Muscle of leg (tissue), 11 donors: ENCODE results near the gene C17orf50. TPM values are rescaled to one million over a fixed set of nuclear protein-coding genes. Genes with fewer than 3 reads are reported as not detected.

Experiments
- DNase-seq: peaks from one replicate; pipeline ENCODE4 v3.0.0; 2013
- H3K27ac ChIP-seq: one replicate; pipeline ENCODE4 v1.5.1; 2013; ENCODE audit warnings: mild to moderate bottlenecking, low read length, control low read depth
- H3K27me3 ChIP-seq: one replicate; pipeline ENCODE4 v1.6.1; 2013; ENCODE audit warnings: low read length; ENCODE audit not compliant: control insufficient read depth, insufficient read depth
- H3K36me3 ChIP-seq: one replicate; pipeline ENCODE4 v1.6.1; 2013; ENCODE audit warnings: low read length; ENCODE audit not compliant: control insufficient read depth, insufficient read depth
- H3K4me1 ChIP-seq: one replicate; pipeline ENCODE4 v1.6.1; 2013; ENCODE audit warnings: low read length; ENCODE audit not compliant: control insufficient read depth, insufficient read depth
- H3K4me3 ChIP-seq: one replicate; pipeline ENCODE4 v1.5.1; 2013; ENCODE audit warnings: low read length, control low read depth
- H3K9me3 ChIP-seq: replicated peaks from 2 replicates; pipeline ENCODE4 v1.6.1; 2013; ENCODE audit warnings: low read depth, low read length; ENCODE audit not compliant: control insufficient read depth
- WGBS: methylation state at CpG from one replicate; pipeline ENCODE4 v1.1.5; 2013; ENCODE audit warnings: missing lambda C conversion rate; ENCODE audit not compliant: insufficient coverage; 5-methylcytosine and 5-hydroxymethylcytosine counted together
- polyA plus RNA-seq, 8 donors: library from polyadenylated mRNA; unstranded; fragments of 120-200 nt; gene quantifications; one replicate each; pipeline versions ENCODE4 v1.2.1 to v1.2.3, GENCODE V29; 2013; ENCODE audit warnings: inconsistent platforms in 1 of 8, low replicate concordance in 1 of 8; ENCODE audit not compliant: insufficient read length in 8 of 8, insufficient read depth in 1 of 8
- total RNA-seq: library from RNA; stranded (reverse); fragments of 120-200 nt; gene quantifications from one replicate; pipeline ENCODE4 v1.2.4, GENCODE V29; 2013

C17orf50 gene
- total and polyA plus RNA-seq, 9 donors, result not detected

- Histone ChIP-seq H3K9me3 (no peaks in the 10 kb centered on the region), H3K4me1 (peaks cover 8% of the 10 kb centered on the region), H3K36me3 (no peaks in the 10 kb centered on the region), H3K27me3 (peaks cover 51% of the 10 kb centered on the region), H3K4me3 (no peak overlapping the region), H3K27ac (no peak overlapping the region)
- DNase-seq, result peak; percentile 43
- WGBS, result 17% methylated on average over 1 of the region's 7 CpGs
Measured at GRCh38 chr17:35743626-35744328, 16.9 kb upstream of the C17orf50 start.

DNA sequence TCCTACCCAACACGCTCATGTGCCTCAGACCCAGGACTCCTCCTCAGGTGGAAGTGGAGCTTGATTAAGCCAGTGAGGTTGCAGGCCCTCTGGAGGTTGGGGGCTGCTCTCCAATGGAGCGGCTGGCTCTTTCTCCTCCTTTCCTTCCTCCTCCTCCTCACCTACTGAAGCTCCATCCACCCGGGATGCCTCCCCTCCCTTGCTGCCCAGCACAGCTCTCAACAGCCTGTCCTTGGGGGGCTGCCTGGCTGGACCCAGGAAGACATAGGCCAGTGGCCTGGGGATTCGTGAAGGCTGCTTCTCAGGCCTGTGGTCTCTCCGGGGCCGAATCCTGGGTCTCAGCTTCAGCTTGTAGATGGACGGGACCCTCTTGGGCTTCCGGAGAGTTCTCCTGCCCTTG lies 15.9 kb upstream of the C17orf50 start:
- Histone ChIP-seq H3K9me3 (no peaks in the 10 kb centered on the region), H3K4me3 (no peak overlapping the region), H3K36me3 (no peaks in the 10 kb centered on the region), H3K27ac (no peak overlapping the region), H3K27me3 (peaks cover 61% of the 10 kb centered on the region), H3K4me1 (peaks cover 8% of the 10 kb centered on the region)
- DNase-seq, result no peak
- 72% methylated on average over 6 of the region's 8 CpGs for WGBS

GRCh38 chr17:35745246-35745645 lies 15.4 kb upstream of the C17orf50 start:
- H3K27me3 ChIP-seq, result peaks cover 61% of the 10 kb centered on the region
- H3K36me3 ChIP-seq, result no peaks in the 10 kb centered on the region

DNA sequence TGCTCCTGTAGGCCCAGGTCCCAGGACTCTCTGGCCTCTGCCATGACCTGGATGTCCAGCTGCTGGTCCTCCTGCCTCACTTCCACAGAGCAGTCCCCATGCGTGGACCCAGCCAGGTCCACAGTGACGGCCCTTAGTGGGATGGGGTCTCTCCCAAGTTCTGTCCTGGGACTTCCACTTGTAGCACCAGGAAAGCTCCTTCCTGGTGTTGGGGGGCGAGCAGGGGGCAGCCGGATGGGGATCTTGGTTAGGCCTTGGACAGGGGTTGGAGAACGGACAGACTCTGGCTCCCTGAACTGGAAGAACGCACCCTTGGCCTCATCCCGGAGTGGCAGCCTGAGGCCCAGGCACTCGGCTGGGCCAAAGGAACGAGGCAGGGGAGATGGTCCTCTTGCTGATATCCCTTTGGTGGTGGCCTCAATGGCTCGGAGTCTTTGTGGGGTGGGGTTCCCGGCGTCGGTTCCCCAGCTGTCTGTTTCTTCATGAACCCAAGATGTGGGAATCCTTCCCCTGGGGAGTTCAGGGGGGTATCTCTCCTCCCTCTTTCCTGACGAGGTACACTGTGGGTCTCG lies 14.9 kb upstream of the C17orf50 start:
- Histone ChIP-seq H3K27ac (no peak overlapping the region), H3K36me3 (no peaks in the 10 kb centered on the region), H3K27me3 (peaks cover 61% of the 10 kb centered on the region), H3K4me1 (peaks cover 7% of the 10 kb centered on the region), H3K4me3 (no peak overlapping the region), H3K9me3 (no peaks in the 10 kb centered on the region)
- no peak for DNase-seq
- WGBS, result 80% methylated on average over 12 of the region's 15 CpGs

More at GRCh38 chr17:35745246-35745645, 15.4 kb upstream of the C17orf50 start:
- WGBS, result 74% methylated on average over 7 of the region's 7 CpGs
- H3K4me3 ChIP-seq, result no peak overlapping the region
- no peak for DNase-seq
- H3K27ac ChIP-seq, result no peak overlapping the region
- peaks cover 8% of the 10 kb centered on the region for H3K4me1 ChIP-seq
- H3K9me3 ChIP-seq, result no peaks in the 10 kb centered on the region

- 6% methylated on average over 6 of the region's 12 CpGs for WGBS
Measured at GRCh38 chr17:35747540-35748017, 13.1 kb upstream of the C17orf50 start.

DNA sequence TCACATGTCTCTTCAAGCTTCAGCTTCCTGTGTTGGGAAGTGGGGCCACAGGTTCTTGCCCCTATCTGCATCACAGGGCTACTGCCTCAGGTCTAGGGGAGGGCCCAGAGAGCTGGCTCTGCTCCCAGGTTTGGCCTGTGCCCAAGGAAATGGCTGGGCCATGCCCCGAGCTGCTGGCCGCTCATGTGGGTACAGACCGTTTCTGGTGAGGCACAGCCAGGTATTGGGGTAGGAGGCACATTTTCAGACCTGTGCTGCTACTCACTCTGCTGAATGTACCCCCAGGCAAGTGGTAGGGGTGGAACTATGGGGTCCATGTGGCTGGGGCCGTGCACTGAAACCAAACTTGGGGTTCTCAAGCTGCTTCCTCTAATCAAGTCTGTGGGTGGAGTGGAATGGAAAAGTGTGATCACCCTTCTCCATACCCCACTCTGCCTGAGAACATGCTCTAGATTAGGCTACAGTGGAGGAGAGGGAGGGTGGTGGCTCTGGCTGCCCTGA lies 12.3 kb upstream of the C17orf50 start:
- no peak overlapping the region for H3K4me3 ChIP-seq
- H3K9me3 ChIP-seq, result no peaks in the 10 kb centered on the region
- no peak overlapping the region for H3K27ac ChIP-seq
- peaks cover 46% of the 10 kb centered on the region for H3K27me3 ChIP-seq
- H3K36me3 ChIP-seq, result no peaks in the 10 kb centered on the region
- DNase-seq, result no peak
- no peaks in the 10 kb centered on the region for H3K4me1 ChIP-seq
- 48% methylated on average over 3 of the region's 4 CpGs for WGBS

More at GRCh38 chr17:35747540-35748017, 13.1 kb upstream of the C17orf50 start:
- Histone ChIP-seq H3K36me3 (no peaks in the 10 kb centered on the region), H3K27me3 (peaks cover 50% of the 10 kb centered on the region), H3K4me3 (no peak overlapping the region), H3K4me1 (no peaks in the 10 kb centered on the region), H3K27ac (no peak overlapping the region), H3K9me3 (no peaks in the 10 kb centered on the region)
- peak; percentile 80 for DNase-seq

DNA sequence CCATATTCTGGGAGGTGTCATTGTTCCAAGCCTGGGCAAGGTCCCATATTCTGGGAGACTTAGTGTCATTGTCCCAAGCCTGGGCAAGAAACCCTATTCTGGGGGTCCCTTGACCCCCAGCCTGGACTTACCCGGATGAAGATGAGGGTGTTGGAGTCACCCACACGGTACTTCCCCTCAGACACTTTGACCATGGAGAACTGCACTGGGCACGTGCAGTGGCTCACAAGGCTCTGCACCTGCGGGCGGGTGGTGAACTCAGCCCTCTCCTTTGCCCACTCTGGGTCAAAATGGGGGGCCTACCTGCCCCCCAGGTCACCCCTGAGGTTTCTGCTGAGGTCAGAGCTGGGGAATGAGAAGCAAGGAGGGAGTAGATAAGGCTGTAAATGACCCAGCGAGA lies 11.7 kb upstream of the C17orf50 start:
- H3K9me3 ChIP-seq, result no peaks in the 10 kb centered on the region
- peaks cover 42% of the 10 kb centered on the region for H3K27me3 ChIP-seq
- no peaks in the 10 kb centered on the region for H3K4me1 ChIP-seq
- DNase-seq, result no peak
- no peak overlapping the region for H3K4me3 ChIP-seq
- no peak overlapping the region for H3K27ac ChIP-seq
- 88% methylated on average over 3 of the region's 6 CpGs for WGBS
- H3K36me3 ChIP-seq, result no peaks in the 10 kb centered on the region

GRCh38 chr17:35749560-35750412 lies 10.9 kb upstream of the C17orf50 start:
- Histone ChIP-seq H3K27ac (no peak overlapping the region), H3K36me3 (no peaks in the 10 kb centered on the region), H3K4me3 (no peak overlapping the region), H3K4me1 (no peaks in the 10 kb centered on the region), H3K27me3 (peaks cover 40% of the 10 kb centered on the region), H3K9me3 (no peaks in the 10 kb centered on the region)
- 4% methylated on average over 22 of the region's 35 CpGs for WGBS
- DNase-seq, result no peak

DNA sequence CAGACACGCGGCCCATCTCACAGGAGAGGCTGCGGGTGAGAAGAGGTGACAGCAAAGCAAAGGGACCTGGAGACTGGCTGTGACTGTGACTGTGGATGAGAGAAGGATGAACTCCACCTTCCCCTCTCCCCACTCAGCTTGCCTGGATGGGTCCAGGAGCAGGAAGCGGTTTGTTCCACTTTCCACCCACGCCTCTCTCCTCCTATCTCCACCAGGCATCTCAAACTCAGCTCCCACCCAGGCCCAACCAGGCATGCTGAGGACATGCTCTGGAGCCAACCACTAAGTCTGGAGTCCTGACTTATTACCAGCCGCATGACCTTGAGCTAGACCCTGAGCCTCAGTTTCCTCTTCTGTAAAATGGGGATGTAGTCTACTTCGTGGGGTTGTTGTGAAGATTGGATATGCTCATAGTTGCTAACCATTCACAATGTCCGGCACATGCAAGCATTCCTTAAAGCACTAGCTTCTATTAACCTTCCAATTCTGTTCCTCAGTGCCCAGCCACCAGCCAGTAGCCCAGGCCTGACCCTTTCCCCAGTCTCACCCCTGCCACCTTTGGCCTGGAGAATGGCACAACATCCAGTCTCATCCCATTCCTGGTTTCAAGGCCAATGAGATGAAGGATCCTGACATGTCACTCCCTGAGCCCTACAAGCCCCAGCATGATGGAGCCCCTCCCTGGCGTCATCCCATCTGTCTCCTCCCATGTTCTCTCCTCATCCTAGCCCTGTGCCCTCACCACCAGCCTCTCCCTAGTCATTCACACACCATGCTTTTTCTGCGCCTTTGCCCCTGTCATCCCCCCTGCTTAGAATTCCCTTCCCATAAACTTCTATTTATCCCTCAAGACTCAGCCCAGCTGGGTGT lies 9.9 kb upstream of the C17orf50 start:
- WGBS, result 73% methylated on average over 3 of the region's 10 CpGs
- no peak overlapping the region for H3K4me3 ChIP-seq
- DNase-seq, result no peak
- peaks cover 40% of the 10 kb centered on the region for H3K27me3 ChIP-seq
- no peak overlapping the region for H3K27ac ChIP-seq
- H3K36me3 ChIP-seq, result no peaks in the 10 kb centered on the region
- H3K9me3 ChIP-seq, result no peaks in the 10 kb centered on the region
- H3K4me1 ChIP-seq, result no peaks in the 10 kb centered on the region
